Cardiac muscle cell (in vitro differentiated cells and primary cell): ENCODE data around the gene ACR. TPM values are rescaled to one million over a fixed set of nuclear protein-coding genes. Genes with fewer than 3 reads are reported as not detected.

Experiments used
- DNase-seq, 2 donors: peaks; one replicate each; pipeline versions ENCODE4 v3.0.0 to v3.0.0-alpha.2; 2010 to 2017; ENCODE audit warnings: low read depth in 1 of 2, low spot score in 1 of 2
- H3K27ac ChIP-seq: fragments of 200-600 bp; sonication (generic); 2 replicates; pipeline ENCODE4 v1.5.1; 2016
- H3K27me3 ChIP-seq: fragments of 200-600 bp; sonication (generic); 2 replicates; pipeline ENCODE4 v1.6.0; 2016; ENCODE audit warnings: control low read depth
- H3K36me3 ChIP-seq: fragments of 200-600 bp; sonication (generic); 2 replicates; pipeline ENCODE4 v1.5.1; 2016; ENCODE audit warnings: control low read depth
- H3K4me1 ChIP-seq: fragments of 200-600 bp; sonication (generic); 2 replicates; pipeline ENCODE4 v1.8.1; 2017; ENCODE audit warnings: low read depth, mild to moderate bottlenecking, mixed run types
- H3K4me3 ChIP-seq: fragments of 200-600 bp; sonication (generic); 2 replicates; pipeline ENCODE4 v1.5.1; 2016; ENCODE audit warnings: mild to moderate bottlenecking
- H3K9me3 ChIP-seq: fragments of 200-600 bp; sonication (generic); 2 replicates; pipeline ENCODE4 v1.5.1; 2017; ENCODE audit warnings: low read depth, mild to moderate bottlenecking, control low read depth
- CTCF ChIP-seq: IDR thresholded peaks from 2 replicates; pipeline ENCODE4 v1.5.1; 2012; ENCODE audit warnings: low read depth, mild to moderate bottlenecking, low read length
- polyA plus RNA-seq: library from polyadenylated mRNA; unstranded; fragments of >200 nt; fragmentation: Nextera tagmentation; extraction: Ambion mirVana; gene quantifications from 2 replicates; pipeline ENCODE4 v1.2.1, GENCODE V29; 2016
- total RNA-seq: library from RNA; depleted of rRNA; stranded (reverse); fragments of >200 nt; gene quantifications from 2 replicates; pipeline ENCODE4 v1.2.3, GENCODE V29; 2016

ACR gene
- total and polyA plus RNA-seq, 2 experiments from 2014 or later, result 0.77 TPM; not detected in 1

GRCh38 chr22:50708996-50709395 is 29.0 kb upstream of the ACR start:
- H3K4me3 ChIP-seq, result no peak overlapping the region
- no peak overlapping the region for H3K27ac ChIP-seq
- no peak for TF ChIP-seq CTCF
- DNase-seq, result no peak
- H3K4me1 ChIP-seq, result peaks cover 10% of the 10 kb centered on the region
- H3K27me3 ChIP-seq, result no peaks in the 10 kb centered on the region
- no peaks in the 10 kb centered on the region for H3K36me3 ChIP-seq
- H3K9me3 ChIP-seq, result no peaks in the 10 kb centered on the region

GRCh38 chr22:50710221-50710620 is 27.8 kb upstream of the ACR start:
- DNase-seq, result no peak
- no peak for TF ChIP-seq CTCF
- Histone ChIP-seq H3K27me3 (no peaks in the 10 kb centered on the region), H3K4me3 (no peak overlapping the region), H3K9me3 (no peaks in the 10 kb centered on the region), H3K4me1 (peaks cover 7% of the 10 kb centered on the region), H3K27ac (no peak overlapping the region), H3K36me3 (no peaks in the 10 kb centered on the region)

- H3K27ac ChIP-seq, result no peak overlapping the region
- no peaks in the 10 kb centered on the region for H3K9me3 ChIP-seq
- no peaks in the 10 kb centered on the region for H3K27me3 ChIP-seq
- no peak for DNase-seq
- no peak overlapping the region for H3K4me3 ChIP-seq
- no peak for TF ChIP-seq CTCF
- H3K4me1 ChIP-seq, result peaks cover 4% of the 10 kb centered on the region
- H3K36me3 ChIP-seq, result no peaks in the 10 kb centered on the region
Observed at GRCh38 chr22:50710886-50711285, 27.1 kb upstream of the ACR start.

- Histone ChIP-seq H3K4me1 (peaks cover 4% of the 10 kb centered on the region), H3K9me3 (no peaks in the 10 kb centered on the region), H3K27ac (no peak overlapping the region), H3K27me3 (no peaks in the 10 kb centered on the region), H3K4me3 (no peak overlapping the region), H3K36me3 (no peaks in the 10 kb centered on the region)
- DNase-seq, result peak in 1 of 2 donors; percentile 21
- TF ChIP-seq CTCF, result no peak
Observed at GRCh38 chr22:50711446-50712340, 26.3 kb upstream of the ACR start.

- Histone ChIP-seq H3K27ac (no peak overlapping the region), H3K9me3 (no peaks in the 10 kb centered on the region), H3K27me3 (peaks cover 6% of the 10 kb centered on the region), H3K36me3 (no peaks in the 10 kb centered on the region), H3K4me1 (peaks cover 4% of the 10 kb centered on the region), H3K4me3 (no peak overlapping the region)
- TF ChIP-seq CTCF, result no peak
- DNase-seq, result no peak
Observed at GRCh38 chr22:50712341-50713007, 25.5 kb upstream of the ACR start.
